ENCODE data around the gene ADCY7. TPM values are rescaled to one million over a fixed set of nuclear protein-coding genes. Genes with fewer than 3 reads are reported as not detected.

Gene ADCY7
- polyA plus RNA-seq, 1 experiment: 13.2 TPM

DNA sequence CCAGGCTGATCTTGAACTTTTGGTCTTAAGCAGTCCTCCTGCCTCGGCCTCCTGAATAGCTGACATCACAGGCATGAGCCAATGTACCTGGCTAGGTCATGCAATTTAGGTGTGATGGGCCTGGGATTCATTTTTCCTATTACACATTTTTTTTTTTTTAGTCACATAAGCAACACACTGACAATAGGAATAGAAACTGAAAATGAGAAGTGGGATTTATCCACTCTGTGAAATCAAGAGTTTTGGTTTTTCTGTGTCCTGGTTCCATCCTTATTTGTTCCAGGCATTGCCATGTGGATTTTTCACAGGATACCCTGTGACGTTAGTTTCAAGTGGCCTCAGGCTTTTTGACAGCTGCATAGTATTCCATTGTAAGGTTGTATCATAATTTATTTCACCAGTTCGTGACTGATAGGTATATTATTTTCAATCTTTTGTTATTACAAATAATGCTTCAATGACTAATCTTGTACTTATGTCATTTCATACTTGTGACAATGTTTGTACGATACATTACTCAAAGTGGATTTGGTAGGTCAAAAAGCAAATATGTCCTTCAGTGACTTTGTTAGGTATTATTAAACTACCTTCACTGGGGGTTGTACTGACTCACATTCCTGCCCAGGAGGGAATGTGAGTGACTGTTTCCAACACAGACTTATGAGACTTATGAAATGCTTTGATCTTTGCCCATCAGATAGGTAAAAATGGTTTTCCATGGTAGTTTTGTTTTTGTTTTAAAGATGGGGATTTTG lies 10.6 kb downstream of the ADCY7 start:
- ChIA-PET CTCF (no interaction called here), POLR2A (no interaction called here)
- Histone ChIP-seq H3K36me3 (ENCODE audit: control insufficient read depth, insufficient read depth, low read length) (0 out of 2 replicates have a peak, but pooled peaks cover 1% of the 10 kb centered on the region), H3K27me3 (ENCODE audit: control insufficient read depth, insufficient read depth, low read length) (no peaks in the 10 kb centered on the region), H3K4me3 (ENCODE audit: low read depth, low read length) (no peak overlapping the region)
- DNase-seq (ENCODE audit: low read depth): no peak
- TF ChIP-seq, protein P1, sequence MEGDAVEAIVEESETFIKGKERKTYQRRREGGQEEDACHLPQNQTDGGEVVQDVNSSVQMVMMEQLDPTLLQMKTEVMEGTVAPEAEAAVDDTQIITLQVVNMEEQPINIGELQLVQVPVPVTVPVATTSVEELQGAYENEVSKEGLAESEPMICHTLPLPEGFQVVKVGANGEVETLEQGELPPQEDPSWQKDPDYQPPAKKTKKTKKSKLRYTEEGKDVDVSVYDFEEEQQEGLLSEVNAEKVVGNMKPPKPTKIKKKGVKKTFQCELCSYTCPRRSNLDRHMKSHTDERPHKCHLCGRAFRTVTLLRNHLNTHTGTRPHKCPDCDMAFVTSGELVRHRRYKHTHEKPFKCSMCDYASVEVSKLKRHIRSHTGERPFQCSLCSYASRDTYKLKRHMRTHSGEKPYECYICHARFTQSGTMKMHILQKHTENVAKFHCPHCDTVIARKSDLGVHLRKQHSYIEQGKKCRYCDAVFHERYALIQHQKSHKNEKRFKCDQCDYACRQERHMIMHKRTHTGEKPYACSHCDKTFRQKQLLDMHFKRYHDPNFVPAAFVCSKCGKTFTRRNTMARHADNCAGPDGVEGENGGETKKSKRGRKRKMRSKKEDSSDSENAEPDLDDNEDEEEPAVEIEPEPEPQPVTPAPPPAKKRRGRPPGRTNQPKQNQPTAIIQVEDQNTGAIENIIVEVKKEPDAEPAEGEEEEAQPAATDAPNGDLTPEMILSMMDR (IDR thresholded peaks at IDR 0.05; ENCODE audit: insufficient read depth, low read depth, low read length): no peak

DNA sequence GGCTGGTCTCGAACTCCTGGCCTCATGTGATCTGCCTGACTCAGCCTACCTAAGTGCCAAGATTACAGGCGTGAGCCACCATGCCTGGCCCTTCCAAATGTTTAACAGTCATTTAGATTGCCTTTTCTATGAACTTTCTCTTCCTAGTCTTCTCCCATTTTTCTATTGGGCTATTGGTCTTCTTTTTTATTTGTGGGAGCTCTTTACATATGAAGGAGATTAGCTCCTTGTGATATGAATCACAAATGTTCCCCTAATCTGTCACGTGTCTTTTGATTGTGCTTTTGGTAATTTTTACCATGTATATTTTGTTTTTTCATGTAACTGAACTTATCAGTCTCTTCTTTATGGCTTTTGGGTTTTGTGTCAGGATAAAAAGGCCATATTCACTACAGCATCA lies 11.9 kb downstream of the ADCY7 start:
- DNase-seq (ENCODE audit: low read depth): no peak
- TF ChIP-seq, protein P1 (IDR thresholded peaks at IDR 0.05; ENCODE audit: insufficient read depth, low read depth, low read length): no peak
- H3K27me3 ChIP-seq (ENCODE audit: control insufficient read depth, insufficient read depth, low read length): no peaks in the 10 kb centered on the region
- no peak overlapping the region for H3K4me3 ChIP-seq (ENCODE audit: low read depth, low read length)
- POLR2A ChIA-PET: interaction anchor here (0.7 kb wide), 1 partner anchor 24 kb away, joined by 5 read pairs; no protein-coding TSS in a partner anchor
- no peaks in the 10 kb centered on the region for H3K36me3 ChIP-seq (ENCODE audit: control insufficient read depth, insufficient read depth, low read length)
- CTCF ChIA-PET: interaction anchor here (0.7 kb wide), 1 partner anchor 27 kb away, joined by 3 read pairs; no protein-coding TSS in a partner anchor

DNA sequence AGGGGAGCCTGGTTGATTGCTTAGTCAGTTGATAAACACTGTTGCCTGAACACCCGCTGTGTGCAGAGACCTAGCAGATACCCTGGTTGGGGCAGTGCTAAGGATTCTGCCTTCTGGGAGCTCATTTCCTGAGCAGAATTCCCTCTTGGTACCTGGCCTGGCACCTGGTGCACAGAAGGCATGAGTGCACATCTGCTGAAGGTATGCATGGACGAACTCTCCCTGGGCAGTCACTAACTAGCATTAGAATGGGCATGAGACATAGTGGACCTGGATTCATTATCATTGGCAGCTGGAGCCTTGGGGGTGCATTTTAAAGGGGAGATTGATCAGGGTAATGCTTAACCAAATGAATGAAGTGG lies 13.1 kb downstream of the ADCY7 start:
- no peak for DNase-seq (ENCODE audit: low read depth)
- Histone ChIP-seq H3K4me3 (ENCODE audit: low read depth, low read length) (no peak overlapping the region), H3K27me3 (ENCODE audit: control insufficient read depth, insufficient read depth, low read length) (no peaks in the 10 kb centered on the region), H3K36me3 (ENCODE audit: control insufficient read depth, insufficient read depth, low read length) (no peaks in the 10 kb centered on the region)
- TF ChIP-seq, protein P1 (IDR thresholded peaks at IDR 0.05; ENCODE audit: insufficient read depth, low read depth, low read length): no peak
- CTCF ChIA-PET: interaction anchor here (1.1 to 1.3 kb wide), 2 partner anchors 11 to 48 kb away, joined by 3 to 5 read pairs; no protein-coding TSS in a partner anchor
- POLR2A ChIA-PET: no interaction called here

DNA sequence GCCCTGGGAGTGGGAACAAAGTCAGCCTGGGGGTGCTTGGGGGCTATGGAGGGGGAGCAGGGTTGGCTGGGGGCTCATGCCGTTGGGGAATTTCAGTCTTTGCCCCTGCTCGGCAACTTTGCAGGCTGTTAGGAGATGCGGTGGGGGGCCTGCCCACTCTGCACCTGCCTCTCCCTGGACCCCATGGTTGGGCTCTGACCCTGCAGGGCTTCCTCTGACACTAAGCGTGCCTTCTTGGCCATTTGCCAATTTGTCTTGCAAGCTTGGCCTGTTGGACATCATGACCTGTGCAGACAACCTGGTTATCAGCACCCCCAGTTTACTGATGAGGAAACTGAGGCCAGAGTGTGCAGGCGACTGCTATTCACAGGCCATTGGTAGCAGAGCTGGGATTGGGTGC lies 14.6 kb downstream of the ADCY7 start:
- no peak overlapping the region for H3K4me3 ChIP-seq (ENCODE audit: low read depth, low read length)
- ChIA-PET CTCF (interaction anchor here (1.5 kb wide), 1 partner anchor 9 kb away, joined by 6 read pairs; no protein-coding TSS in a partner anchor), POLR2A (no interaction called here)
- H3K36me3 ChIP-seq (ENCODE audit: control insufficient read depth, insufficient read depth, low read length): no peaks in the 10 kb centered on the region
- TF ChIP-seq, protein P1 (IDR thresholded peaks at IDR 0.05; ENCODE audit: insufficient read depth, low read depth, low read length): no peak
- no peak for DNase-seq (ENCODE audit: low read depth)
- H3K27me3 ChIP-seq (ENCODE audit: control insufficient read depth, insufficient read depth, low read length): no peaks in the 10 kb centered on the region

DNA sequence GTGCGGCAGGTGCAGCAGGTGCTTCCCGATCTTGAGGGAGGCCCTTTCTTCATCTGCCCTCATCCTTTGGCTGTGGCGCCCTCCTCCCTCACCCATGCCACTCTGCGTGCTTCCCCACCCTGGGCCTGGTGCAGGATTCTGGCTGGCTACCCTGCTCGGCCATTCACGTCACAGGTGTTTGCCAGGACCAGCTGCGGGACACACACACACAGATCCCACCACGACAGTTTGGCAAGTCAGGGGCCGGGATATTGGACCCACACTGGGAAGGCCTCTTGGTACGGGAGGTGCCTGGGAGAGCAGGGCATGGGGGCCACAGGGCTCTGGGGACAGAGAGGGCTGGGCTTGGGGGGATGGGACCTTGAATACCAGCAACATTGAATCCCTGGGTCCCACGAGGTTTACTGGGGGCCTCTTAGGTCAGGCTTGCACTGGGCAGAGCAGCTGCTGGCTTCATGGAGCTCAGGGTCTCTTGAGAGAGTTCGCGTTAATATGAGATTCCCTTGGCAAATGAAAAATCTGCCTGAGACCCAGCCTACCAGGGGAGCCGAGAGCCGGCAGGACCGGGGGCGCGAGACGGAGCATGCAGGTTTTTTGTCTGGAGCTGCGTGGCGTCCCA lies 15.1 kb downstream of the ADCY7 start:
- H3K27me3 ChIP-seq (ENCODE audit: control insufficient read depth, insufficient read depth, low read length): no peaks in the 10 kb centered on the region
- ChIA-PET POLR2A (no interaction called here), CTCF (interaction anchor here (1.5 kb wide), 1 partner anchor 10 kb away, joined by 6 read pairs; no protein-coding TSS in a partner anchor)
- no peak overlapping the region for H3K4me3 ChIP-seq (ENCODE audit: low read depth, low read length)
- H3K36me3 ChIP-seq (ENCODE audit: control insufficient read depth, insufficient read depth, low read length): no peaks in the 10 kb centered on the region
- no peak for DNase-seq (ENCODE audit: low read depth)
- TF ChIP-seq, protein P1 (IDR thresholded peaks at IDR 0.05; ENCODE audit: insufficient read depth, low read depth, low read length): no peak

Data from BJ (cell line).